ENCODE data around the gene DNAJC30. TPM values are rescaled to one million over a fixed set of nuclear protein-coding genes. Genes with fewer than 3 reads are reported as not detected.

Gene DNAJC30
- total and polyA plus RNA-seq, 2 experiments from 2014 or later: 2.8 to 5.6 TPM

DNA sequence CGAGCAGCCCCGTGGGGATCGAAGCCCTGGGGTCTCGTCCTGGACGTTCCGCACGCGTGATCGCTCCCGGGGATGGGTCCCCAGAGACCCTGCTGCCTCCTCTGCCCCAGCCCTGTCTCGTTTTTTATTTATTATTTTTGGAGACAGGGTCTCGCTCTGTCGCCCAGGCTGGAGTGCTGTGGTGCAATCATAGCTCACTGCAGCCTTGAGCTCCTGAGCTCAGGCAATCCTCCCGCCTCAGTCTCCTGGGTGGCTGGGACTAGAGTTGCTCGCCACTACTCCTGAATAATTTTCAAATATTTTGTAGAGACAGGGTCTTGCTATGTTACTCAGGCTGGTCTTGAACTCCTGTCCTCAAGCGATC lies 36.5 kb upstream of the DNAJC30 start:
- Mint-ChIP-seq H3K36me3 (ENCODE audit: low read depth) (no peaks in the 10 kb centered on the region), H3K4me3 (peak overlapping the region; percentile 70), H3K27ac (no peak overlapping the region), H3K27me3 (ENCODE audit: insufficient read depth, low read depth, poor library complexity) (peaks cover 17% of the 10 kb centered on the region), H3K9me3 (no peaks in the 10 kb centered on the region), H3K4me1 (no peaks in the 10 kb centered on the region; the same call in 2 of the 3 replicates)
- peaks cover 24% of the 10 kb centered on the region for H3K27me3 ChIP-seq (ENCODE audit: insufficient read depth)
- no peaks in the 10 kb centered on the region for H3K9me2 ChIP-seq (ENCODE audit: insufficient read depth)
- no peaks in the 10 kb centered on the region; the same call in 1 of the 2 replicates for H4K20me1 ChIP-seq (replicated peaks; ENCODE audit: insufficient read depth)
- TF ChIP-seq STAT1 (IDR thresholded peaks at IDR 0.05; ENCODE audit: unreplicated experiment) (no peak), NANOG (IDR thresholded peaks at IDR 0.05; ENCODE audit: borderline replicate concordance) (no peak), ZNF114 (CRISPR knock-in tag; IDR thresholded peaks at IDR 0.05) (no peak), ZNF331 (CRISPR knock-in tag; IDR thresholded peaks at IDR 0.05; ENCODE audit: low read depth) (no peak), EZH2 (IDR thresholded peaks at IDR 0.05; ENCODE audit: low read depth, unreplicated experiment) (no peak), POLR2AphosphoS5 (IDR thresholded peaks at IDR 0.05; ENCODE audit: low read depth) (no peak), CREB1 (CRISPR knock-in tag; IDR thresholded peaks at IDR 0.05; ENCODE audit: low read depth) (no peak), ZNF462 (CRISPR knock-in tag; IDR thresholded peaks at IDR 0.05) (no peak), EZH2phosphoT487 (IDR thresholded peaks at IDR 0.05; ENCODE audit: unreplicated experiment) (no peak), REST (IDR thresholded peaks at IDR 0.05; ENCODE audit: unreplicated experiment) (no peak), JUNB (IDR thresholded peaks at IDR 0.05; ENCODE audit: unreplicated experiment) (no peak)
- TF ChIP-seq, protein P1, sequence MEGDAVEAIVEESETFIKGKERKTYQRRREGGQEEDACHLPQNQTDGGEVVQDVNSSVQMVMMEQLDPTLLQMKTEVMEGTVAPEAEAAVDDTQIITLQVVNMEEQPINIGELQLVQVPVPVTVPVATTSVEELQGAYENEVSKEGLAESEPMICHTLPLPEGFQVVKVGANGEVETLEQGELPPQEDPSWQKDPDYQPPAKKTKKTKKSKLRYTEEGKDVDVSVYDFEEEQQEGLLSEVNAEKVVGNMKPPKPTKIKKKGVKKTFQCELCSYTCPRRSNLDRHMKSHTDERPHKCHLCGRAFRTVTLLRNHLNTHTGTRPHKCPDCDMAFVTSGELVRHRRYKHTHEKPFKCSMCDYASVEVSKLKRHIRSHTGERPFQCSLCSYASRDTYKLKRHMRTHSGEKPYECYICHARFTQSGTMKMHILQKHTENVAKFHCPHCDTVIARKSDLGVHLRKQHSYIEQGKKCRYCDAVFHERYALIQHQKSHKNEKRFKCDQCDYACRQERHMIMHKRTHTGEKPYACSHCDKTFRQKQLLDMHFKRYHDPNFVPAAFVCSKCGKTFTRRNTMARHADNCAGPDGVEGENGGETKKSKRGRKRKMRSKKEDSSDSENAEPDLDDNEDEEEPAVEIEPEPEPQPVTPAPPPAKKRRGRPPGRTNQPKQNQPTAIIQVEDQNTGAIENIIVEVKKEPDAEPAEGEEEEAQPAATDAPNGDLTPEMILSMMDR (conservative IDR thresholded peaks at IDR 0.05; ENCODE audit: low read depth in 2 of 2): no peak
- TF ChIP-seq, protein P2, sequence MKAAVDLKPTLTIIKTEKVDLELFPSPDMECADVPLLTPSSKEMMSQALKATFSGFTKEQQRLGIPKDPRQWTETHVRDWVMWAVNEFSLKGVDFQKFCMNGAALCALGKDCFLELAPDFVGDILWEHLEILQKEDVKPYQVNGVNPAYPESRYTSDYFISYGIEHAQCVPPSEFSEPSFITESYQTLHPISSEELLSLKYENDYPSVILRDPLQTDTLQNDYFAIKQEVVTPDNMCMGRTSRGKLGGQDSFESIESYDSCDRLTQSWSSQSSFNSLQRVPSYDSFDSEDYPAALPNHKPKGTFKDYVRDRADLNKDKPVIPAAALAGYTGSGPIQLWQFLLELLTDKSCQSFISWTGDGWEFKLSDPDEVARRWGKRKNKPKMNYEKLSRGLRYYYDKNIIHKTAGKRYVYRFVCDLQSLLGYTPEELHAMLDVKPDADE (IDR thresholded peaks at IDR 0.05): no peak
- ATAC-seq: no peak; the same call in 2 of the 3 replicates
- peak overlapping the region; percentile 90 for H2AFZ ChIP-seq
- no peaks in the 10 kb centered on the region for H3F3A ChIP-seq (replicated peaks; ENCODE audit: low read depth)
- DNase-seq (ENCODE audit: low spot score): no peak
- no peak overlapping the region for H3K27ac ChIP-seq (ENCODE audit: low read depth)
- no peaks in the 10 kb centered on the region for H3K36me3 ChIP-seq (ENCODE audit: insufficient read depth)
- H3K4me2 ChIP-seq: peak overlapping the region; percentile 78
- H3K4me3 ChIP-seq: peak overlapping the region; percentile 53
- no peaks in the 10 kb centered on the region for H3K79me2 ChIP-seq (replicated peaks; ENCODE audit: insufficient read depth)
- no peaks in the 10 kb centered on the region; the same call in 1 of the 2 replicates for H3K4me1 ChIP-seq (ENCODE audit: insufficient read depth)
